Liver (tissue), 9 donors: Measurements from ENCODE around the gene COL11A2. TPM values are rescaled to one million over a fixed set of nuclear protein-coding genes. Genes with fewer than 3 reads are reported as not detected.

ENCODE experiments used
- DNase-seq: peaks from one replicate; pipeline ENCODE4 v3.0.0-alpha.2; 2017; ENCODE audit warnings: low spot score
- H3K27ac ChIP-seq, 2 donors: one replicate each; pipeline ENCODE4 v1.7.0; 2013; ENCODE audit warnings: inconsistent platforms in 2 of 2, low read length in 2 of 2, control low read depth in 1 of 2, low read depth in 1 of 2, mild to moderate bottlenecking in 1 of 2
- H3K27me3 ChIP-seq, 4 donors: one replicate each; pipeline versions ENCODE4 v1.6.1 to v1.7.0; 2013; ENCODE audit warnings: low read length in 3 of 4, inconsistent platforms in 1 of 4, mild to moderate bottlenecking in 1 of 4, moderate library complexity in 1 of 4; ENCODE audit not compliant: control insufficient read depth in 4 of 4, insufficient read depth in 4 of 4
- H3K36me3 ChIP-seq, 4 donors: one replicate each; pipeline versions ENCODE4 v1.6.1 to v1.7.0; 2013; ENCODE audit warnings: low read length in 3 of 4, mild to moderate bottlenecking in 3 of 4, low read depth in 1 of 4, moderate library complexity in 1 of 4; ENCODE audit not compliant: control insufficient read depth in 4 of 4, insufficient read depth in 3 of 4
- H3K4me1 ChIP-seq, 4 donors: one replicate each; pipeline versions ENCODE4 v1.6.1 to v1.7.0; 2013; ENCODE audit warnings: low read length in 3 of 4, mild to moderate bottlenecking in 3 of 4, moderate library complexity in 1 of 4; ENCODE audit not compliant: control insufficient read depth in 4 of 4, insufficient read depth in 4 of 4
- H3K4me3 ChIP-seq, 3 donors: one replicate each; pipeline versions ENCODE4 v1.6.1 to v1.7.0; 2013; ENCODE audit warnings: low read length in 3 of 3, control low read depth in 1 of 3, low read depth in 1 of 3, mild to moderate bottlenecking in 1 of 3
- H3K9ac ChIP-seq, 2 donors: one replicate each; pipeline ENCODE4 v1.7.0; 2013; ENCODE audit warnings: low read length in 2 of 2, mild to moderate bottlenecking in 2 of 2, moderate library complexity in 2 of 2, control low read depth in 1 of 2, low read depth in 1 of 2
- H3K9me3 ChIP-seq, 4 donors: one replicate each; pipeline versions ENCODE4 v1.6.1 to v1.7.0; 2013; ENCODE audit warnings: low read length in 3 of 4; ENCODE audit not compliant: control insufficient read depth in 4 of 4
- EGR1 ChIP-seq, 2 donors: IDR thresholded peaks; 2 replicates each; pipeline ENCODE4 v1.6.1; 2016 to 2018; ENCODE audit warnings: antibody characterized with exemption in 2 of 2, low read depth in 2 of 2
- FOXA1 ChIP-seq: IDR thresholded peaks from 2 replicates; pipeline ENCODE4 v1.6.1; 2016; ENCODE audit warnings: antibody characterized with exemption
- FOXA2 ChIP-seq: IDR thresholded peaks from 2 replicates; pipeline ENCODE4 v1.6.1; 2016; ENCODE audit warnings: antibody characterized with exemption
- GABPA ChIP-seq, 2 donors: IDR thresholded peaks in 1 of 2; conservative IDR thresholded peaks in 1 of 2; 2 replicates each; pipeline ENCODE4 v1.6.1; 2016; ENCODE audit warnings: antibody characterized with exemption in 2 of 2, mild to moderate bottlenecking in 1 of 2, moderate library complexity in 1 of 2
- HNF4A ChIP-seq, 2 donors: conservative IDR thresholded peaks; 2 replicates each; pipeline ENCODE4 v1.6.1; 2016; ENCODE audit warnings: antibody characterized with exemption in 2 of 2, mild to moderate bottlenecking in 2 of 2
- HNF4G ChIP-seq: IDR thresholded peaks from 2 replicates; pipeline ENCODE4 v1.6.1; 2016; ENCODE audit warnings: antibody characterized with exemption
- JUND ChIP-seq, 2 donors: IDR thresholded peaks; 2 replicates each; pipeline ENCODE4 v1.6.1; 2016; ENCODE audit warnings: antibody characterized with exemption in 2 of 2
- NR2F2 ChIP-seq: IDR thresholded peaks from 2 replicates; pipeline ENCODE4 v1.6.1; 2016; ENCODE audit warnings: antibody characterized with exemption
- RAD21 ChIP-seq, 2 donors: IDR thresholded peaks; 2 replicates each; pipeline ENCODE4 v1.6.1; 2016; ENCODE audit warnings: antibody characterized with exemption in 2 of 2, mild to moderate bottlenecking in 2 of 2
- RXRA ChIP-seq, 2 donors: IDR thresholded peaks; 2 replicates each; pipeline ENCODE4 v1.6.1; 2017 to 2018; ENCODE audit warnings: antibody characterized with exemption in 2 of 2, mild to moderate bottlenecking in 1 of 2
- SP1 ChIP-seq: IDR thresholded peaks from 2 replicates; pipeline ENCODE4 v1.6.1; 2018; ENCODE audit warnings: antibody characterized with exemption, mild to moderate bottlenecking
- TAF1 ChIP-seq: conservative IDR thresholded peaks from 2 replicates; pipeline ENCODE4 v1.6.1; 2016; ENCODE audit warnings: antibody characterized with exemption, mild to moderate bottlenecking
- YY1 ChIP-seq: IDR thresholded peaks from 2 replicates; pipeline ENCODE4 v1.6.1; 2016; ENCODE audit warnings: antibody characterized with exemption, mild to moderate bottlenecking
- WGBS: extraction: QIAGEN DNeasy Blood & Tissue Kit; methylation state at CpG from one replicate; pipeline ENCODE4 v1.1.7; 2013; 5-methylcytosine and 5-hydroxymethylcytosine counted together
- polyA plus RNA-seq, 2 donors: library from polyadenylated mRNA; stranded (reverse) in 1 of 2; unstranded in 1 of 2; fragments of 200-250 nt in 1 of 2; fragments of >200 nt in 1 of 2; fragmentation: Nextera tagmentation in 1 of 2; extraction: Ambion mirVana in 1 of 2; gene quantifications; one replicate each; pipeline versions ENCODE4 v1.2.1 to v1.2.3, GENCODE V29; 2013 to 2015
- total RNA-seq, 2 donors: library from RNA; depleted of rRNA; stranded (reverse); fragments of >200 nt; gene quantifications; one replicate each; pipeline ENCODE4 v1.2.3, GENCODE V29; 2014
- TF ChIP-seq, protein P1 (sequence below): fragments of 150-350 bp; IDR thresholded peaks from 2 replicates; pipeline ENCODE4 v1.5.1; 2017; ENCODE audit warnings: improper control_type of control experiment, low read depth, low read length; ENCODE audit not compliant: missing input control
- TF ChIP-seq, protein P2 (sequence below): IDR thresholded peaks from 2 replicates; pipeline ENCODE4 v1.6.1; 2016; ENCODE audit warnings: antibody characterized with exemption, mild to moderate bottlenecking
- TF ChIP-seq, protein P3 (sequence below): IDR thresholded peaks from 2 replicates; pipeline ENCODE4 v1.6.1; 2016; ENCODE audit warnings: antibody characterized with exemption
- TF ChIP-seq, protein P4 (sequence below): IDR thresholded peaks from 2 replicates; pipeline ENCODE4 v1.6.1; 2016; ENCODE audit warnings: antibody characterized with exemption
- TF ChIP-seq, protein P5 (sequence below): IDR thresholded peaks from 2 replicates; pipeline ENCODE4 v1.6.1; 2016; ENCODE audit warnings: antibody characterized with exemption
- donor health status: healthy.
- donor health status: healthy.
- donor health status: healthy.
- donor health status: healthy.
- donor health status: healthy.

Gene COL11A2
- total and polyA plus RNA-seq, 4 donors, result 0.15 to 0.59 (median 0.27) TPM

DNA sequence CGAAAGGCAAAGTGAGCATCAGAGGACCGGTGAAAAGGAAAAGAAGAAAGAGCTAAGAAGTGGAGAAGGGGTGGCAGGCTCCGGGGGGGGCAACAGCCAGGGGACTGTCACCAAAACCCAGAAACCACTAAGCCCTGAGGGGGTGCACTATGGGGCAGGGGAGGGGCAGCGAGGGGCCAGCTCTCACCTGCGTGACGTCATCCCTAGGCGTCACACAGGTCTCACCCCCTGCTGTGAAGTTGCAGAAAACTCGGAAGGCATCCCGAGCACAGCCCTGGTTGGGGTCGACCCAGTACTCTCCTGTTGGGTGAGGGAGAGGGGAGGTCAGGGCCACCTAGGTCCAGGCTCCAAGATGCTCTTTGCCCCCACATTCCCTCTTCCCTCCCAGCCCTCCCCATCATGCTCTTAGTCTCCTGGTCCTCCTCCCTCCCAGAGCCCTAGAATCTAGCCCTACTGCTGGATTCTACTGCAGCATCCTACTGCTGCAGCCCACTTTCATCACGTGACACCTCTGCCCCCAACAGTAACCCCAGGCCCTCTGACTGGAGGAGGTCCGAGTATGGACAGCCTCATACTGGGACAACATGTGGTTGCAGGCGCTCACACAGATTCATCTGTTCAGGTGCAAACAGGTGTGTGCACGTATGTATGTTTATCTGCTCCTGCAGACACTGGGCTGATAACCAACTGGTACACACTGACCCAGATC, 27.4 kb downstream of the COL11A2 start:
- DNase-seq, result no peak
- Histone ChIP-seq H3K9me3 (no peaks in the 10 kb centered on the region), H3K27me3 (no peaks in the 10 kb centered on the region), H3K9ac (no peak overlapping the region), H3K36me3 (no peaks in the 10 kb centered on the region), H3K4me1 (peaks cover 1 to 11% (median 5%) of the 10 kb centered on the region in 4 donors), H3K27ac (no peak overlapping the region), H3K4me3 (no peak overlapping the region)
- TF ChIP-seq NR2F2 (no peak), RXRA (IDR thresholded peaks at IDR 0.05) (no peak), FOXA2 (no peak), JUND (IDR thresholded peaks at IDR 0.05) (no peak), HNF4G (no peak), EGR1 (IDR thresholded peaks at IDR 0.05; ENCODE audit: low read depth in 2 of 2) (no peak), RAD21 (IDR thresholded peaks at IDR 0.05) (no peak), GABPA (IDR thresholded peaks at IDR 0.05 in 1 of 2, conservative IDR thresholded peaks at IDR 0.05 in 1 of 2) (no peak), HNF4A (conservative IDR thresholded peaks at IDR 0.05) (no peak), TAF1 (no peak), SP1 (no peak), FOXA1 (no peak), YY1 (no peak)
- TF ChIP-seq, protein P1, sequence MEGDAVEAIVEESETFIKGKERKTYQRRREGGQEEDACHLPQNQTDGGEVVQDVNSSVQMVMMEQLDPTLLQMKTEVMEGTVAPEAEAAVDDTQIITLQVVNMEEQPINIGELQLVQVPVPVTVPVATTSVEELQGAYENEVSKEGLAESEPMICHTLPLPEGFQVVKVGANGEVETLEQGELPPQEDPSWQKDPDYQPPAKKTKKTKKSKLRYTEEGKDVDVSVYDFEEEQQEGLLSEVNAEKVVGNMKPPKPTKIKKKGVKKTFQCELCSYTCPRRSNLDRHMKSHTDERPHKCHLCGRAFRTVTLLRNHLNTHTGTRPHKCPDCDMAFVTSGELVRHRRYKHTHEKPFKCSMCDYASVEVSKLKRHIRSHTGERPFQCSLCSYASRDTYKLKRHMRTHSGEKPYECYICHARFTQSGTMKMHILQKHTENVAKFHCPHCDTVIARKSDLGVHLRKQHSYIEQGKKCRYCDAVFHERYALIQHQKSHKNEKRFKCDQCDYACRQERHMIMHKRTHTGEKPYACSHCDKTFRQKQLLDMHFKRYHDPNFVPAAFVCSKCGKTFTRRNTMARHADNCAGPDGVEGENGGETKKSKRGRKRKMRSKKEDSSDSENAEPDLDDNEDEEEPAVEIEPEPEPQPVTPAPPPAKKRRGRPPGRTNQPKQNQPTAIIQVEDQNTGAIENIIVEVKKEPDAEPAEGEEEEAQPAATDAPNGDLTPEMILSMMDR, result no peak
- TF ChIP-seq, protein P2, sequence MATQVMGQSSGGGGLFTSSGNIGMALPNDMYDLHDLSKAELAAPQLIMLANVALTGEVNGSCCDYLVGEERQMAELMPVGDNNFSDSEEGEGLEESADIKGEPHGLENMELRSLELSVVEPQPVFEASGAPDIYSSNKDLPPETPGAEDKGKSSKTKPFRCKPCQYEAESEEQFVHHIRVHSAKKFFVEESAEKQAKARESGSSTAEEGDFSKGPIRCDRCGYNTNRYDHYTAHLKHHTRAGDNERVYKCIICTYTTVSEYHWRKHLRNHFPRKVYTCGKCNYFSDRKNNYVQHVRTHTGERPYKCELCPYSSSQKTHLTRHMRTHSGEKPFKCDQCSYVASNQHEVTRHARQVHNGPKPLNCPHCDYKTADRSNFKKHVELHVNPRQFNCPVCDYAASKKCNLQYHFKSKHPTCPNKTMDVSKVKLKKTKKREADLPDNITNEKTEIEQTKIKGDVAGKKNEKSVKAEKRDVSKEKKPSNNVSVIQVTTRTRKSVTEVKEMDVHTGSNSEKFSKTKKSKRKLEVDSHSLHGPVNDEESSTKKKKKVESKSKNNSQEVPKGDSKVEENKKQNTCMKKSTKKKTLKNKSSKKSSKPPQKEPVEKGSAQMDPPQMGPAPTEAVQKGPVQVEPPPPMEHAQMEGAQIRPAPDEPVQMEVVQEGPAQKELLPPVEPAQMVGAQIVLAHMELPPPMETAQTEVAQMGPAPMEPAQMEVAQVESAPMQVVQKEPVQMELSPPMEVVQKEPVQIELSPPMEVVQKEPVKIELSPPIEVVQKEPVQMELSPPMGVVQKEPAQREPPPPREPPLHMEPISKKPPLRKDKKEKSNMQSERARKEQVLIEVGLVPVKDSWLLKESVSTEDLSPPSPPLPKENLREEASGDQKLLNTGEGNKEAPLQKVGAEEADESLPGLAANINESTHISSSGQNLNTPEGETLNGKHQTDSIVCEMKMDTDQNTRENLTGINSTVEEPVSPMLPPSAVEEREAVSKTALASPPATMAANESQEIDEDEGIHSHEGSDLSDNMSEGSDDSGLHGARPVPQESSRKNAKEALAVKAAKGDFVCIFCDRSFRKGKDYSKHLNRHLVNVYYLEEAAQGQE, result no peak
- TF ChIP-seq, protein P3, sequence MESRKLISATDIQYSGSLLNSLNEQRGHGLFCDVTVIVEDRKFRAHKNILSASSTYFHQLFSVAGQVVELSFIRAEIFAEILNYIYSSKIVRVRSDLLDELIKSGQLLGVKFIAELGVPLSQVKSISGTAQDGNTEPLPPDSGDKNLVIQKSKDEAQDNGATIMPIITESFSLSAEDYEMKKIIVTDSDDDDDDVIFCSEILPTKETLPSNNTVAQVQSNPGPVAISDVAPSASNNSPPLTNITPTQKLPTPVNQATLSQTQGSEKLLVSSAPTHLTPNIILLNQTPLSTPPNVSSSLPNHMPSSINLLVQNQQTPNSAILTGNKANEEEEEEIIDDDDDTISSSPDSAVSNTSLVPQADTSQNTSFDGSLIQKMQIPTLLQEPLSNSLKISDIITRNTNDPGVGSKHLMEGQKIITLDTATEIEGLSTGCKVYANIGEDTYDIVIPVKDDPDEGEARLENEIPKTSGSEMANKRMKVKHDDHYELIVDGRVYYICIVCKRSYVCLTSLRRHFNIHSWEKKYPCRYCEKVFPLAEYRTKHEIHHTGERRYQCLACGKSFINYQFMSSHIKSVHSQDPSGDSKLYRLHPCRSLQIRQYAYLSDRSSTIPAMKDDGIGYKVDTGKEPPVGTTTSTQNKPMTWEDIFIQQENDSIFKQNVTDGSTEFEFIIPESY, result no peak
- TF ChIP-seq, protein P4, sequence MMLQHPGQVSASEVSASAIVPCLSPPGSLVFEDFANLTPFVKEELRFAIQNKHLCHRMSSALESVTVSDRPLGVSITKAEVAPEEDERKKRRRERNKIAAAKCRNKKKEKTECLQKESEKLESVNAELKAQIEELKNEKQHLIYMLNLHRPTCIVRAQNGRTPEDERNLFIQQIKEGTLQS, result no peak
- TF ChIP-seq, protein P5, sequence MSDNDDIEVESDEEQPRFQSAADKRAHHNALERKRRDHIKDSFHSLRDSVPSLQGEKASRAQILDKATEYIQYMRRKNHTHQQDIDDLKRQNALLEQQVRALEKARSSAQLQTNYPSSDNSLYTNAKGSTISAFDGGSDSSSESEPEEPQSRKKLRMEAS, result no peak
- 62% methylated on average over 14 of the region's 14 CpGs for WGBS
